ENCODE results near the gene CASZ1.

Gene CASZ1

GRCh38 chr1:10793129-10793651, 3.3 kb downstream of the CASZ1 start:
- Histone ChIP-seq H3K4me3 (ENCODE audit: low read depth, low read length) (peak overlapping the region; percentile 46), H3K9ac (no peak overlapping the region), H3K27me3 (ENCODE audit: control insufficient read depth, insufficient read depth, low read length) (no peaks in the 10 kb centered on the region)

GRCh38 chr1:10791105-10791951, 5.1 kb downstream of the CASZ1 start:
- Histone ChIP-seq H3K9me3 (ENCODE audit: control insufficient read depth, low read length) (no peaks in the 10 kb centered on the region), H3K9ac (no peak overlapping the region), H3K79me2 (no peaks in the 10 kb centered on the region), H3K27ac (no peak overlapping the region), H3K4me2 (ENCODE audit: low read length) (no peak overlapping the region), H3K27me3 (ENCODE audit: control insufficient read depth, insufficient read depth, low read length) (no peaks in the 10 kb centered on the region), H3K4me3 (ENCODE audit: low read depth, low read length) (no peak overlapping the region), H3K4me1 (no peaks in the 10 kb centered on the region), H2AFZ (no peak overlapping the region), H3K36me3 (ENCODE audit: control insufficient read depth, insufficient read depth, low read length) (no peaks in the 10 kb centered on the region)
- TF ChIP-seq CTCF (IDR thresholded peaks at IDR 0.05): no peak

More at GRCh38 chr1:10793129-10793651, 3.3 kb downstream of the CASZ1 start:
- Histone ChIP-seq H2AFZ (no peak overlapping the region), H3K27ac (no peak overlapping the region), H3K36me3 (ENCODE audit: control insufficient read depth, insufficient read depth, low read length) (no peaks in the 10 kb centered on the region), H3K4me2 (ENCODE audit: low read length) (peak overlapping the region; percentile 82), H3K4me1 (no peaks in the 10 kb centered on the region), H3K79me2 (no peaks in the 10 kb centered on the region), H3K9me3 (ENCODE audit: control insufficient read depth, low read length) (no peaks in the 10 kb centered on the region)
- no peak for TF ChIP-seq CTCF (IDR thresholded peaks at IDR 0.05)

- no peak overlapping the region for H3K9ac ChIP-seq
- no peaks in the 10 kb centered on the region for H3K79me2 ChIP-seq
- no peaks in the 10 kb centered on the region for H3K27me3 ChIP-seq (ENCODE audit: control insufficient read depth, insufficient read depth, low read length)
- H3K36me3 ChIP-seq (ENCODE audit: control insufficient read depth, insufficient read depth, low read length): no peaks in the 10 kb centered on the region
- no peak overlapping the region for H3K27ac ChIP-seq
- no peak overlapping the region for H3K4me3 ChIP-seq (ENCODE audit: low read depth, low read length)
- H2AFZ ChIP-seq: no peak overlapping the region
- TF ChIP-seq CTCF (IDR thresholded peaks at IDR 0.05): no peak
- H3K4me1 ChIP-seq: no peaks in the 10 kb centered on the region
- no peaks in the 10 kb centered on the region for H3K9me3 ChIP-seq (ENCODE audit: control insufficient read depth, low read length)
- H3K4me2 ChIP-seq (ENCODE audit: low read length): no peak overlapping the region
These were observed 6.4 kb downstream of the CASZ1 start for GRCh38 chr1:10789803-10790702.

- no peak overlapping the region for H3K27ac ChIP-seq
These were observed 7.2 kb downstream of the CASZ1 start for GRCh38 chr1:10789047-10789791.

More at GRCh38 chr1:10789047-10789791, 7.2 kb downstream of the CASZ1 start:
- H2AFZ ChIP-seq: no peak overlapping the region
- no peaks in the 10 kb centered on the region for H3K27me3 ChIP-seq (ENCODE audit: control insufficient read depth, insufficient read depth, low read length)
- no peaks in the 10 kb centered on the region for H3K36me3 ChIP-seq (ENCODE audit: control insufficient read depth, insufficient read depth, low read length)
- no peak overlapping the region for H3K4me3 ChIP-seq (ENCODE audit: low read depth, low read length)
- TF ChIP-seq CTCF (IDR thresholded peaks at IDR 0.05): no peak
- no peaks in the 10 kb centered on the region for H3K4me1 ChIP-seq
- no peak overlapping the region for H3K9ac ChIP-seq
- no peak overlapping the region for H3K4me2 ChIP-seq (ENCODE audit: low read length)
- H3K9me3 ChIP-seq (ENCODE audit: control insufficient read depth, low read length): no peaks in the 10 kb centered on the region
- H3K79me2 ChIP-seq: no peaks in the 10 kb centered on the region
